Keratinocyte (primary cell): Measurements from ENCODE around the gene SYMPK. TPM values are rescaled to one million over a fixed set of nuclear protein-coding genes. Genes with fewer than 3 reads are reported as not detected.

Experiments used
- DNase-seq: peaks from one replicate; pipeline ENCODE4 v3.0.0-alpha.2; 2011; ENCODE audit warnings: low read depth, missing footprints, low spot score
- FAIRE-seq: peaks from 2 replicates; lab custom pipeline; 2011; peaks lifted over from hg19 to GRCh38; lab: Jason Lieb, UNC
- H2AFZ ChIP-seq: 2 replicates; pipeline ENCODE4 v1.6.0; 2012; ENCODE audit warnings: low read length, control low read depth, inconsistent platforms; ENCODE audit not compliant: control insufficient read depth
- H3K27ac ChIP-seq: 2 replicates; pipeline ENCODE4 v1.5.1; 2011; ENCODE audit warnings: low read length; ENCODE audit not compliant: control insufficient read depth, insufficient read depth
- H3K27me3 ChIP-seq: 3 replicates; pipeline ENCODE4 v1.6.0; 2011; ENCODE audit warnings: low read length; ENCODE audit not compliant: control insufficient read depth, insufficient read depth; ENCODE audit errors: extremely low read depth
- H3K36me3 ChIP-seq, 2 experiments: 2 replicates in 1 of 2; 3 replicates in 1 of 2; pipeline ENCODE4 v1.5.1; 2011; ENCODE audit warnings: low read length in 2 of 2, mild to moderate bottlenecking in 1 of 2; ENCODE audit not compliant: control insufficient read depth in 2 of 2, insufficient read depth in 2 of 2; ENCODE audit errors: extremely low read depth in 1 of 2
- H3K4me1 ChIP-seq: 3 replicates; pipeline ENCODE4 v1.5.1; 2011; ENCODE audit warnings: low read length; ENCODE audit not compliant: control insufficient read depth, insufficient read depth; ENCODE audit errors: extremely low read depth
- H3K4me2 ChIP-seq: 3 replicates; pipeline ENCODE4 v1.6.0; 2011; ENCODE audit warnings: low read depth, low read length; ENCODE audit not compliant: control insufficient read depth, insufficient read depth; ENCODE audit errors: extremely low read depth
- H3K4me3 ChIP-seq, 3 experiments: fragments of 200-600 bp in 1 of 3; sonication (generic) in 1 of 3; 2 replicates in 2 of 3; 3 replicates in 1 of 3; pipeline ENCODE4 v1.5.1; 2011 to 2016; ENCODE audit warnings: low read length in 3 of 3, mild to moderate bottlenecking in 3 of 3, control low read depth in 2 of 3, inconsistent platforms in 1 of 3, low read depth in 1 of 3, mixed read lengths in 1 of 3, mixed run types in 1 of 3, moderate library complexity in 1 of 3; ENCODE audit not compliant: control insufficient read depth in 2 of 3, insufficient read depth in 2 of 3; ENCODE audit errors: extremely low read depth in 1 of 3
- H3K79me2 ChIP-seq: 2 replicates; pipeline ENCODE4 v1.6.0; 2012; ENCODE audit warnings: low read length; ENCODE audit not compliant: control insufficient read depth, insufficient read depth
- H3K9ac ChIP-seq: 3 replicates; pipeline ENCODE4 v1.6.0; 2011; ENCODE audit warnings: low read length; ENCODE audit not compliant: control insufficient read depth, insufficient read depth; ENCODE audit errors: extremely low read depth
- H3K9me1 ChIP-seq: 3 replicates; pipeline ENCODE4 v1.6.0; 2011; ENCODE audit warnings: low read length; ENCODE audit not compliant: control insufficient read depth, insufficient read depth; ENCODE audit errors: extremely low read depth
- H3K9me3 ChIP-seq: 2 replicates; pipeline ENCODE4 v1.5.1; 2012; ENCODE audit warnings: low read depth, low read length; ENCODE audit not compliant: control insufficient read depth
- H4K20me1 ChIP-seq: 3 replicates; pipeline ENCODE4 v1.6.0; 2011; ENCODE audit warnings: low read length; ENCODE audit not compliant: control insufficient read depth, insufficient read depth; ENCODE audit errors: extremely low read depth
- EZH2 ChIP-seq: IDR thresholded peaks from one replicate; pipeline ENCODE4 v1.6.1; 2012; ENCODE audit warnings: inconsistent platforms, mild to moderate bottlenecking, low read length, moderate library complexity
- dilution Hi-C: fragments of 300-500 bp; cut with MboI; formaldehyde crosslinking; loops from one replicate; pipeline ENCODE4 v1.7.0; 2020; ENCODE audit warnings: low sequenced_read_pairs; ENCODE audit not compliant: extremely low pct_ligation_motif_present
- polyA plus RNA-seq, 5 experiments: library from polyadenylated mRNA; depleted of rRNA in 3 of 5; stranded (reverse) in 3 of 5; stranded (forward) in 1 of 5; unstranded in 1 of 5; fragments of >200 nt; gene quantifications; 1 replicate in 1 of 5; 2 replicates in 3 of 5; 3 replicates in 1 of 5; pipeline versions ENCODE4 v1.2.1 to v1.2.3, GENCODE V29; 2011 to 2012; ENCODE audit warnings: missing spikeins in 2 of 5, low read depth in 1 of 5, low replicate concordance in 1 of 5
- TF ChIP-seq, protein P1 (sequence below), 3 experiments: IDR thresholded peaks in 1 of 3; conservative IDR thresholded peaks in 1 of 3; optimal IDR thresholded peaks in 1 of 3; 2 replicates in 2 of 3; 3 replicates in 1 of 3; pipeline versions ENCODE3 to v1.5.1; 2011; ENCODE audit warnings: low read length in 3 of 3, mild to moderate bottlenecking in 3 of 3, moderate library complexity in 2 of 3, control low read depth in 1 of 3, inconsistent platforms in 1 of 3; ENCODE audit not compliant: insufficient read depth in 2 of 3; ENCODE audit errors: extremely low read depth in 1 of 3

Gene SYMPK
- polyA plus RNA-seq, 1 donor (not counting 4 experiments of a cell fraction or from before 2014, with no cell fraction given) = 56.0 TPM

DNA sequence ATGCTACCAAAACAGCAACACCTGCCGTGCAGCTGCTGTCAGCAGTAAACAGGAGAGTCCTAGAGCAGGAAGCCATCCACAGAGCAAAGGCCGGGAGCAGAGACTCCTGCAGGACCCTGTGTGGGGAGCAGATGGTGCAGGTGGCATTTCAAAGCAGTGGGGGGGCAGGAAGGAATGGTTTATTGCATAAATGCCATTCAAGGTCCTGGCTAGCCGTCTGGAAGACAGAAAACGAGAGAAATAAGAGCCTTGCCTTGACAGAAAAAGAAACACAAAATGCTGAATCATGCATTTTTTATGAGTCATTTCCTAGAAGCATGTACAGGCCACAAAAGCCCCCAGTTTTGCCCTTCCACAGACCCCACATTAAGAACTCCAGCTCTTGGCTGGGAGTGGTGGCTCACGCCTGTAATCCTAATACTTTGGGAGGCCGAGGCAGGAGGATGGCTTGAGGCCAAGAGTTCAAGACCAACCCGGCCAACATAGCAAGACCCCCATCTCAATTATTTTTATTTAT lies 53.2 kb downstream of the SYMPK start:
- H3K9me1 ChIP-seq = no peaks in the 10 kb centered on the region
- H3K9ac ChIP-seq = no peak overlapping the region
- TF ChIP-seq, protein P1, sequence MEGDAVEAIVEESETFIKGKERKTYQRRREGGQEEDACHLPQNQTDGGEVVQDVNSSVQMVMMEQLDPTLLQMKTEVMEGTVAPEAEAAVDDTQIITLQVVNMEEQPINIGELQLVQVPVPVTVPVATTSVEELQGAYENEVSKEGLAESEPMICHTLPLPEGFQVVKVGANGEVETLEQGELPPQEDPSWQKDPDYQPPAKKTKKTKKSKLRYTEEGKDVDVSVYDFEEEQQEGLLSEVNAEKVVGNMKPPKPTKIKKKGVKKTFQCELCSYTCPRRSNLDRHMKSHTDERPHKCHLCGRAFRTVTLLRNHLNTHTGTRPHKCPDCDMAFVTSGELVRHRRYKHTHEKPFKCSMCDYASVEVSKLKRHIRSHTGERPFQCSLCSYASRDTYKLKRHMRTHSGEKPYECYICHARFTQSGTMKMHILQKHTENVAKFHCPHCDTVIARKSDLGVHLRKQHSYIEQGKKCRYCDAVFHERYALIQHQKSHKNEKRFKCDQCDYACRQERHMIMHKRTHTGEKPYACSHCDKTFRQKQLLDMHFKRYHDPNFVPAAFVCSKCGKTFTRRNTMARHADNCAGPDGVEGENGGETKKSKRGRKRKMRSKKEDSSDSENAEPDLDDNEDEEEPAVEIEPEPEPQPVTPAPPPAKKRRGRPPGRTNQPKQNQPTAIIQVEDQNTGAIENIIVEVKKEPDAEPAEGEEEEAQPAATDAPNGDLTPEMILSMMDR (optimal IDR thresholded peaks at IDR 0.05 in 1 of 3, IDR thresholded peaks at IDR 0.05 in 1 of 3, conservative IDR thresholded peaks at IDR 0.05 in 1 of 3; ENCODE audit: extremely low read depth in 1 of 3, insufficient read depth in 2 of 3, low read length in 3 of 3) = no peak
- no peak for TF ChIP-seq EZH2
- H3K4me1 ChIP-seq = peaks cover 26% of the 10 kb centered on the region
- H3K4me3 ChIP-seq = peak overlapping the region in 1 of 3 experiments; percentile 26
- peak overlapping the region; percentile 71 for H3K4me2 ChIP-seq
- dilution Hi-C loops = no loop called here
- H3K27ac ChIP-seq = peak overlapping the region; percentile 56
- H2AFZ ChIP-seq = peak overlapping the region; percentile 52
- peaks cover 2% of the 10 kb centered on the region in 2 experiments for H3K36me3 ChIP-seq
- no peaks in the 10 kb centered on the region for H3K27me3 ChIP-seq
- no peaks in the 10 kb centered on the region for H4K20me1 ChIP-seq
- FAIRE-seq (peak; percentile 81), DNase-seq (no peak)
- no peaks in the 10 kb centered on the region for H3K9me3 ChIP-seq
- H3K79me2 ChIP-seq = no peaks in the 10 kb centered on the region

DNA sequence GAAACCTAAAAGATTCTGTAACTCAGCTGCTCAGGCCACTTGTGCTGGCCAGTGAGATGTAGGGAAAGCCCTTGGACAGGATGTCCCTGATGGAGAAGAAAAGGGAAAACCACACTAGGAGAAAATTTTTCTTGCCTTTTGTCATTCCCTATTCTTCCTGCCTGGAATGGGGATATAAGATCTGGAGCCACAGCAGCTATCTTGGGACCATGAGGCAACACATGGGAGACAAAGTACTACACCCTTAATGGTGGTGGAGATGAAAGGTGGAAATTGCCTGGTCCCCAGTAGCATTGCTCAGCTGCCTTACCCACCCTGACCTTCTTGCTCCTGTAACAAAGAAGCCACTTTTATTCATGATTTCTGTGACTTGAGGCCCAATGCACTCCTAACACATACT lies 57.2 kb downstream of the SYMPK start:
- no peaks in the 10 kb centered on the region for H3K9me3 ChIP-seq
- FAIRE-seq = no peak
- H3K4me3 ChIP-seq = no peak overlapping the region
- H3K36me3 ChIP-seq = no peaks in the 10 kb centered on the region
- H2AFZ ChIP-seq = no peak overlapping the region
- no peaks in the 10 kb centered on the region for H3K9me1 ChIP-seq
- no peaks in the 10 kb centered on the region for H3K27me3 ChIP-seq
- no peak overlapping the region for H3K27ac ChIP-seq
- H3K79me2 ChIP-seq = no peaks in the 10 kb centered on the region
- H4K20me1 ChIP-seq = no peaks in the 10 kb centered on the region
- no peak overlapping the region for H3K9ac ChIP-seq
- no peak overlapping the region for H3K4me2 ChIP-seq
- dilution Hi-C loops = no loop called here
- TF ChIP-seq EZH2 = no peak
- TF ChIP-seq, protein P1 (optimal IDR thresholded peaks at IDR 0.05 in 1 of 3, IDR thresholded peaks at IDR 0.05 in 1 of 3, conservative IDR thresholded peaks at IDR 0.05 in 1 of 3; ENCODE audit: extremely low read depth in 1 of 3, insufficient read depth in 2 of 3, low read length in 3 of 3) = no peak
- DNase-seq = no peak
- peaks cover 11% of the 10 kb centered on the region for H3K4me1 ChIP-seq
